Right lobe of liver (tissue), 6 donors: ENCODE measurements around the gene EXOSC3. TPM values are rescaled to one million over a fixed set of nuclear protein-coding genes. Genes with fewer than 3 reads are reported as not detected.

Experiments used
- ATAC-seq, 4 donors: fragments of 200-7000 bp; cut with Tn5 transposase; one replicate each; pipeline ENCODE4 v1.9.1; 2020; ENCODE audit warnings: mild to moderate bottlenecking in 4 of 4, moderate library complexity in 4 of 4
- DNase-seq, 3 donors: peaks; one replicate each; pipeline ENCODE4 v3.0.0-alpha.2; 2020
- H3K27ac ChIP-seq, 3 donors: fragments of 200-600 bp; one replicate each; pipeline ENCODE4 v1.8.0; 2022
- H3K27me3 ChIP-seq, 2 donors: fragments of 200-600 bp; one replicate each; pipeline ENCODE4 v1.8.0; 2022
- H3K36me3 ChIP-seq, 4 donors: fragments of 200-600 bp; sonication (generic) in 1 of 4; one replicate each; pipeline versions ENCODE4 v1.5.1 to v1.8.0; 2017 to 2022; ENCODE audit warnings: control low read depth in 1 of 4
- H3K4me1 ChIP-seq, 4 donors: fragments of 200-600 bp; sonication (generic) in 1 of 4; one replicate each; pipeline versions ENCODE4 v1.5.1 to v1.8.0; 2017 to 2022; ENCODE audit warnings: control low read depth in 1 of 4
- H3K4me3 ChIP-seq, 3 donors: fragments of 200-600 bp; one replicate each; pipeline ENCODE4 v1.8.0; 2022
- H3K9me3 ChIP-seq, 4 donors: fragments of 200-600 bp; sonication (generic) in 1 of 4; one replicate each; pipeline versions ENCODE4 v1.5.1 to v1.8.0; 2017 to 2022; ENCODE audit warnings: control low read depth in 1 of 4
- CTCF ChIP-seq, 4 donors: fragments of 200-600 bp in 3 of 4; fragments of 450-650 bp in 1 of 4; IDR thresholded peaks; one replicate each; pipeline versions ENCODE4 v1.5.1 to v1.8.0; 2016 to 2022; ENCODE audit warnings: antibody characterized with exemption in 4 of 4, mild to moderate bottlenecking in 2 of 4
- POLR2A ChIP-seq: fragments of 450-650 bp; IDR thresholded peaks from one replicate; pipeline ENCODE4 v1.6.1; 2017; ENCODE audit warnings: antibody characterized with exemption, mild to moderate bottlenecking
- WGBS: methylation state at CpG from one replicate; pipeline ENCODE4 v1.1.6; 2018; ENCODE audit warnings: low coverage, low lambda C conversion rate; ENCODE audit not compliant: insufficient coverage; ENCODE audit errors: missing lambda C conversion rate; 5-methylcytosine and 5-hydroxymethylcytosine counted together
- intact Hi-C, 2 donors: fragments of 100-400 bp; cut with DNase I; formaldehyde crosslinking; loops; one replicate each; pipeline versions ENCODE4 v1.11.2 to v1.14.1; 2022
- total RNA-seq, 6 experiments: library from RNA; depleted of rRNA in 2 of 6; stranded (reverse); fragments of >200 nt in 2 of 6; fragmentation: NEBNext Ultra II Directional in 3 of 6; extraction: Animal tissue kit (Norgen Biotek cat#: 25700) in 3 of 6; gene quantifications; one replicate each; pipeline versions ENCODE4 v1.1.0 to v1.2.4, GENCODE V29; 2016 to 2023
- donor health status: DM: no; HTN: yes; CAD: no.
- donor health status: DM: no; HTN: no; CAD: no.
- donor health status: DM: no; HTN: no; CAD: no.
- donor health status: DM: no; HTN: yes; CAD: no.
- donor health status: DM: no; HTN: yes; CAD: no.

The EXOSC3 gene
- total RNA-seq, 6 experiments from 2014 or later, result 13.1 to 17.1 (median 14.7) TPM

- WGBS, result no CpG with 5 or more reads among the region's 8 CpGs
- H3K27me3 ChIP-seq, result no peaks in the 10 kb centered on the region
- H3K27ac ChIP-seq, result no peak overlapping the region
- H3K36me3 ChIP-seq, result no peaks in the 10 kb centered on the region
- ATAC-seq, result no peak
- no peaks in the 10 kb centered on the region for H3K9me3 ChIP-seq
- no peak overlapping the region for H3K4me3 ChIP-seq
- intact Hi-C loops, result no loop called here
- TF ChIP-seq POLR2A (no peak), CTCF (IDR thresholded peaks at IDR 0.05) (no peak)
- H3K4me1 ChIP-seq, result no peaks in the 10 kb centered on the region
- no peak for DNase-seq
Observed at GRCh38 chr9:37745970-37746369, 38.9 kb downstream of the EXOSC3 start.

DNA sequence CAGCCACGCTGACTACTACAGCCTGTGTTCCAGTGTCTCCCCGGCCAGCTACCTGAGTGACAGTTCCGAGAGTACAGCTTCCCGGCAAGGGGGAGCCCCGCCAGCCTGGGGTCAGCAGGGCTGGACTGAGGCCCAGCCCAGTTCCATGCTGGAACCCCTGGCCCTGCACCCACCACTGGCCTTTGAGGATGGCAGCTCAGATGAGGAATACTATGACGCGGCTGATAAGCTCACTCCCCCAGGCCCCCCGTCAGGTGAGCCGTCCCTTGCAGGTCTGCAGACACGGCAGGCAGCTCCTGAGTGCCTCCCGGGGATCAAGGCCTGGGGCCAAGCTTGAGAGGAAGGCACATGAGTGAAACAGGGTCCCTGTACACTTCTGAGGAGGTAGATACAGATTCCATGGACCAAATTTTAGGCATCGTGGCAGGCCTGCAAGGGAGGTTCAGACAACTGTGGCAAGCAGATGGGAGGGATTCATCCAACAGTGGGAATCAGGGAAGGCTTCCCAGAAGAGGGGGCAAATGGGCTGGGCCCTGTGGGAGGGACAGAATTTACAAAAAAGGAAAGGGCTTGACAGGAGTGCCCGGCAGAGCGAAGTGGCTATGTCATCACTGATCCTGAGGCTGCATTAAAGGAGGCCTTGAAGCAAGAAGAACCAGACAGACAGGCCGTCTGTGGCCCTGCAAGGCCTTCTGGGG, 44.1 kb downstream of the EXOSC3 start:
- intact Hi-C loops, result no loop called here
- Histone ChIP-seq H3K9me3 (no peaks in the 10 kb centered on the region), H3K27me3 (no peaks in the 10 kb centered on the region), H3K36me3 (no peaks in the 10 kb centered on the region), H3K4me1 (no peaks in the 10 kb centered on the region), H3K27ac (no peak overlapping the region), H3K4me3 (no peak overlapping the region)
- ATAC-seq (peak in 1 of 4 donors; percentile 10), DNase-seq (no peak)
- no peak for TF ChIP-seq POLR2A
- TF ChIP-seq CTCF (IDR thresholded peaks at IDR 0.05), result no peak
- 48% methylated on average over 5 of the region's 15 CpGs for WGBS

DNA sequence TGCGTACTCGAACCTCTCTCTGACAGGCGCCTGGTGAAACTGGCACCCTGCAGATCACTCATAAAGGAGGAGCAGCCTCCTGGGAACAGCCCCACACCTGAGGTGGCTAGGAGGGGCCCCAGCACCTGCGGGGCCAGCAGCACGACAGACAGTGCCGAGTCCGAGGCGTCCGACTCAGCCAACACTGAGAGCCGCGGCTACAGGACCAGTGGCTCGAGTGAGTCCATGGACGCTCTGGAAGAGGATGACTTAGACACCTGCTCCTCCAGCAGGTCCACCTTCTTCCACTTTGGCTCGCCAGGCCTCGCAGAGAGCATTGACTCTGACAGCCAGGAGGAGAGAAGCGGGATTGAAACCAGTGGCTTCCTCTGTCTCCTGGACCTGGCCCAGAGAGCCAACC, 44.7 kb downstream of the EXOSC3 start:
- WGBS, result 91% methylated on average over 4 of the region's 16 CpGs
- intact Hi-C loops, result no loop called here
- Histone ChIP-seq H3K27ac (no peak overlapping the region), H3K27me3 (no peaks in the 10 kb centered on the region), H3K9me3 (no peaks in the 10 kb centered on the region), H3K4me1 (no peaks in the 10 kb centered on the region), H3K36me3 (no peaks in the 10 kb centered on the region), H3K4me3 (no peak overlapping the region)
- TF ChIP-seq POLR2A, result no peak
- TF ChIP-seq CTCF (IDR thresholded peaks at IDR 0.05), result no peak
- DNase-seq, result no peak
- ATAC-seq, result no peak

- Histone ChIP-seq H3K27me3 (no peaks in the 10 kb centered on the region), H3K27ac (no peak overlapping the region), H3K36me3 (no peaks in the 10 kb centered on the region), H3K9me3 (no peaks in the 10 kb centered on the region), H3K4me3 (no peak overlapping the region), H3K4me1 (no peaks in the 10 kb centered on the region)
- DNase-seq (no peak), ATAC-seq (no peak)
- intact Hi-C loops, result no loop called here
- TF ChIP-seq CTCF (IDR thresholded peaks at IDR 0.05) (no peak), POLR2A (no peak)
- 83% methylated on average over 3 of the region's 5 CpGs for WGBS
Observed at GRCh38 chr9:37739222-37739621, 45.6 kb downstream of the EXOSC3 start.
